Neuronal stem cell (in vitro differentiated cells): Measurements from ENCODE around the gene ULK4.

Experiments
- DNase-seq: peaks from one replicate; pipeline ENCODE4 v3.0.0-alpha.2; 2013; ENCODE audit warnings: low spot score
- H2AFZ ChIP-seq: one replicate; pipeline ENCODE4 v1.6.1; 2013; ENCODE audit warnings: mild to moderate bottlenecking, low read length, inconsistent platforms
- H2AK5ac ChIP-seq: 2 replicates; pipeline ENCODE4 v1.6.1; 2013; ENCODE audit warnings: low read depth, mild to moderate bottlenecking, inconsistent platforms, low read length, moderate library complexity, mixed read lengths
- H2BK120ac ChIP-seq: 2 replicates; pipeline ENCODE4 v1.6.1; 2013; ENCODE audit warnings: low read depth, mild to moderate bottlenecking, inconsistent platforms, low read length, moderate library complexity, mixed read lengths
- H2BK12ac ChIP-seq: one replicate; pipeline ENCODE4 v1.6.1; 2013; ENCODE audit warnings: low read length, inconsistent platforms
- H2BK15ac ChIP-seq: 2 replicates; pipeline ENCODE4 v1.6.1; 2013; ENCODE audit warnings: mild to moderate bottlenecking, low read length, inconsistent platforms, mixed read lengths
- H2BK5ac ChIP-seq: one replicate; pipeline ENCODE4 v1.6.1; 2013; ENCODE audit warnings: inconsistent platforms, mild to moderate bottlenecking, low read length, moderate library complexity
- H3K14ac ChIP-seq: one replicate; pipeline ENCODE4 v1.6.1; 2013; ENCODE audit warnings: low read length, inconsistent platforms
- H3K18ac ChIP-seq: 2 replicates; pipeline ENCODE4 v1.6.1; 2013; ENCODE audit warnings: low read length, inconsistent platforms
- H3K23ac ChIP-seq: 2 replicates; pipeline ENCODE4 v1.6.1; 2013; ENCODE audit warnings: low read depth, mild to moderate bottlenecking, mixed read lengths, low read length, inconsistent platforms; ENCODE audit not compliant: poor library complexity
- H3K27ac ChIP-seq: replicated peaks from 3 replicates; pipeline ENCODE4 v1.5.1; 2013; ENCODE audit warnings: low read length, inconsistent platforms
- H3K27me3 ChIP-seq, 3 experiments: 2 replicates each; pipeline ENCODE4 v1.6.1; 2013; ENCODE audit warnings: low read length in 3 of 3, mild to moderate bottlenecking in 2 of 3, inconsistent platforms in 1 of 3, low read depth in 1 of 3, mixed read lengths in 1 of 3, moderate library complexity in 1 of 3; ENCODE audit not compliant: control insufficient read depth in 3 of 3, insufficient read depth in 3 of 3
- H3K36me3 ChIP-seq, 2 donors: replicated peaks in 1 of 2; 2 replicates each; pipeline ENCODE4 v1.6.1; 2013; ENCODE audit warnings: low read length in 2 of 2; ENCODE audit not compliant: control insufficient read depth in 2 of 2, insufficient read depth in 2 of 2
- H3K4ac ChIP-seq: 2 replicates; pipeline ENCODE4 v1.6.1; 2013; ENCODE audit warnings: inconsistent platforms, mild to moderate bottlenecking, low read length, moderate library complexity
- H3K4me1 ChIP-seq, 2 donors: 1 replicate in 1 of 2; 2 replicates in 1 of 2; pipeline ENCODE4 v1.6.1; 2013; ENCODE audit warnings: low read length in 2 of 2, low read depth in 1 of 2; ENCODE audit not compliant: control insufficient read depth in 2 of 2, insufficient read depth in 1 of 2
- H3K4me2 ChIP-seq: one replicate; pipeline ENCODE4 v1.6.1; 2013; ENCODE audit warnings: mild to moderate bottlenecking, low read length, inconsistent platforms; ENCODE audit not compliant: insufficient read depth, poor library complexity, severe bottlenecking
- H3K4me3 ChIP-seq, 2 donors: 2 replicates each; pipeline ENCODE4 v1.5.1; 2013; ENCODE audit warnings: low read length in 2 of 2, mild to moderate bottlenecking in 2 of 2, inconsistent platforms in 1 of 2, moderate library complexity in 1 of 2
- H3K79me1 ChIP-seq: one replicate; pipeline ENCODE4 v1.6.1; 2013; ENCODE audit warnings: low read depth, mild to moderate bottlenecking, inconsistent platforms, low read length, moderate library complexity
- H3K9ac ChIP-seq: one replicate; pipeline ENCODE4 v1.6.1; 2013; ENCODE audit warnings: mild to moderate bottlenecking, low read depth, low read length, inconsistent platforms; ENCODE audit not compliant: poor library complexity
- H3K9me3 ChIP-seq, 2 donors: replicated peaks in 1 of 2; 2 replicates each; pipeline versions ENCODE3 to v1.6.1; 2013; ENCODE audit warnings: low read length in 2 of 2, mild to moderate bottlenecking in 2 of 2, inconsistent platforms in 1 of 2, low read depth in 1 of 2, mixed read lengths in 1 of 2, moderate library complexity in 1 of 2; ENCODE audit not compliant: control insufficient read depth in 2 of 2, insufficient read depth in 1 of 2
- H4K8ac ChIP-seq: one replicate; pipeline ENCODE4 v1.6.1; 2013; ENCODE audit warnings: low read depth, mild to moderate bottlenecking, inconsistent platforms, low read length, moderate library complexity
- H4K91ac ChIP-seq: one replicate; pipeline ENCODE4 v1.6.1; 2013; ENCODE audit warnings: low read length, low read depth, mild to moderate bottlenecking, inconsistent platforms; ENCODE audit not compliant: poor library complexity
- WGBS, 2 donors: extraction: QIAGEN DNeasy Blood & Tissue Kit; methylation state at CpG; one replicate each; pipeline ENCODE4 v1.1.7; 2013; ENCODE audit warnings: missing lambda C conversion rate in 2 of 2, mixed read lengths in 1 of 2; ENCODE audit not compliant: insufficient read length in 2 of 2, insufficient replicate concordance in 1 of 2; ENCODE audit errors: extremely low coverage in 2 of 2; 5-methylcytosine and 5-hydroxymethylcytosine counted together

The ULK4 gene

GRCh38 chr3:41574900-41575299 lies 387.0 kb downstream of the ULK4 start:
- WGBS, 2 donors, result no CpG with 5 or more reads among the region's 2 CpGs
- Histone ChIP-seq H3K9me3 (no peaks in the 10 kb centered on the region), H2BK5ac (no peak overlapping the region), H3K4me3 (no peak overlapping the region), H3K27ac (no peak overlapping the region), H3K14ac (no peak overlapping the region), H3K79me1 (no peaks in the 10 kb centered on the region), H2BK15ac (no peak overlapping the region), H2AK5ac (no peak overlapping the region), H3K27me3 (no peaks in the 10 kb centered on the region), H3K18ac (no peak overlapping the region), H2BK120ac (no peak overlapping the region), H3K9ac (no peak overlapping the region), H3K36me3 (no peaks in the 10 kb centered on the region), H3K4me1 (peaks cover 0 to 1% of the 10 kb centered on the region in 2 donors), H3K4me2 (no peak overlapping the region), H2BK12ac (no peak overlapping the region), H2AFZ (no peak overlapping the region), H4K8ac (no peak overlapping the region), H3K23ac (no peak overlapping the region), H3K4ac (no peak overlapping the region), H4K91ac (no peak overlapping the region)
- no peak for DNase-seq

- no peak overlapping the region for H2BK12ac ChIP-seq
- no peaks in the 10 kb centered on the region for H3K27me3 ChIP-seq
- no peaks in the 10 kb centered on the region for H3K36me3 ChIP-seq
- no peaks in the 10 kb centered on the region for H3K79me1 ChIP-seq
- H3K9me3 ChIP-seq, result no peaks in the 10 kb centered on the region
- no peak for DNase-seq
- no peak overlapping the region for H4K91ac ChIP-seq
- no peak overlapping the region for H4K8ac ChIP-seq
- H3K4ac ChIP-seq, result no peak overlapping the region
- no peak overlapping the region for H3K23ac ChIP-seq
- no CpG with 5 or more reads among the region's 4 CpGs for WGBS, 2 donors
- H3K18ac ChIP-seq, result no peak overlapping the region
- H3K27ac ChIP-seq, result no peak overlapping the region
- no peak overlapping the region for H2BK15ac ChIP-seq
- no peak overlapping the region for H3K4me2 ChIP-seq
- no peak overlapping the region for H2AK5ac ChIP-seq
- no peak overlapping the region for H2BK120ac ChIP-seq
- no peak overlapping the region for H2BK5ac ChIP-seq
- no peak overlapping the region for H2AFZ ChIP-seq
- peaks cover 0 to 1% of the 10 kb centered on the region in 2 donors for H3K4me1 ChIP-seq
- H3K4me3 ChIP-seq, result no peak overlapping the region
- H3K14ac ChIP-seq, result no peak overlapping the region
- H3K9ac ChIP-seq, result no peak overlapping the region
Observed at GRCh38 chr3:41573591-41573990, 388.3 kb downstream of the ULK4 start.

GRCh38 chr3:41572092-41572491 lies 389.8 kb downstream of the ULK4 start:
- Histone ChIP-seq H3K79me1 (no peaks in the 10 kb centered on the region), H3K4ac (no peak overlapping the region), H4K8ac (no peak overlapping the region), H2BK120ac (no peak overlapping the region), H2AFZ (no peak overlapping the region), H3K9ac (no peak overlapping the region), H3K18ac (no peak overlapping the region), H3K27me3 (no peaks in the 10 kb centered on the region), H2AK5ac (no peak overlapping the region), H3K14ac (no peak overlapping the region), H3K4me1 (peaks cover 0 to 1% of the 10 kb centered on the region in 2 donors), H3K4me2 (no peak overlapping the region), H4K91ac (no peak overlapping the region), H3K36me3 (no peaks in the 10 kb centered on the region), H3K9me3 (no peaks in the 10 kb centered on the region), H3K4me3 (no peak overlapping the region), H3K23ac (no peak overlapping the region), H3K27ac (no peak overlapping the region), H2BK15ac (no peak overlapping the region), H2BK5ac (no peak overlapping the region), H2BK12ac (no peak overlapping the region)
- no peak for DNase-seq
- WGBS, 2 donors, result no CpG with 5 or more reads among the region's 1 CpG

GRCh38 chr3:41569632-41570305 lies 392.1 kb downstream of the ULK4 start:
- Histone ChIP-seq H2AFZ (no peak overlapping the region), H3K14ac (no peak overlapping the region), H4K8ac (no peak overlapping the region), H3K4ac (no peak overlapping the region), H3K36me3 (no peaks in the 10 kb centered on the region), H2BK120ac (no peak overlapping the region), H3K79me1 (no peaks in the 10 kb centered on the region), H3K4me2 (no peak overlapping the region), H2AK5ac (no peak overlapping the region), H3K4me3 (no peak overlapping the region), H2BK5ac (no peak overlapping the region), H3K4me1 (peaks cover 0 to 1% of the 10 kb centered on the region in 2 donors), H3K18ac (no peak overlapping the region), H3K27ac (no peak overlapping the region), H3K27me3 (no peaks in the 10 kb centered on the region), H4K91ac (no peak overlapping the region), H3K23ac (no peak overlapping the region), H2BK15ac (no peak overlapping the region), H3K9me3 (no peaks in the 10 kb centered on the region), H3K9ac (no peak overlapping the region), H2BK12ac (no peak overlapping the region)
- DNase-seq, result no peak
- no CpG with 5 or more reads among the region's 9 CpGs for WGBS, 2 donors
